Measurements from ENCODE around the gene SRGAP3. TPM values are rescaled to one million over a fixed set of nuclear protein-coding genes. Genes with fewer than 3 reads are reported as not detected.

The SRGAP3 gene
- total RNA-seq, 8 experiments from 2014 or later = 24.3 to 77.7 (median 51.0) TPM

- Histone ChIP-seq H3K4me3 (no peak overlapping the region), H3K4me1 (replicated peaks in 1 of 2) (peaks cover 12 to 21% of the 10 kb centered on the region in 2 donors), H3K27ac (no peak overlapping the region)
- no peak for ATAC-seq (replicated peaks in 6 of 8)
- in situ Hi-C loops (cut with MboI; ENCODE audit: low pct_unique_long_range_greater_than_20kb in 2 of 9, low sequenced_read_pairs in 9 of 9, unreplicated experiment in 9 of 9) = no loop called here
- WGBS, 10 experiments = 90 to 100% (median 100%) methylated on average over 3 to 8 of the region's 12 CpGs; no CpG with 5 or more reads in 6 of the 10 experiments
Observed at GRCh38 chr3:9110316-9110715, 139.1 kb downstream of the SRGAP3 start.

DNA sequence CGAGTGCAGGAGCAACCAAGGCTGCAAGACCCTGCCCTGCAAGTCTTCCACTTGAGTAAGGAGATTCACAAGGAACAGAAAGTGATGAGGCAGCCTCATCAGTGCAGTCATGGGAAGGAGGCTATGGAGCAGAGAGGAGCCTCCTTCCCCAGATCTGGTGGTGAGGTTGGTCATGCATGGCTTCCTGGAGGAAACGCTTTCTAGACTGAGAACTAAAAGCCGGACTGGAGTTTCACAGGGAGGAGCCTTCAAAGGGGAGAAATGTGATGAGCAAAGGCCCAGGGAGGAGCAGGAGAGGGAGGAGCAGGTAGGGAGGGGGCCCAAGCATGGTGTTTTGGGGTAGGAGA, 139.9 kb downstream of the SRGAP3 start:
- H3K4me1 ChIP-seq (replicated peaks in 1 of 2) = peaks cover 17 to 29% of the 10 kb centered on the region in 2 donors
- no peak overlapping the region for H3K4me3 ChIP-seq
- H3K27ac ChIP-seq = no peak overlapping the region
- in situ Hi-C loops (cut with MboI; ENCODE audit: low pct_unique_long_range_greater_than_20kb in 2 of 9, low sequenced_read_pairs in 9 of 9, unreplicated experiment in 9 of 9) = no loop called here
- WGBS, 10 experiments = 83 to 100% (median 100%) methylated on average over 1 to 3 of the region's 3 CpGs; no CpG with 5 or more reads in 3 of the 10 experiments
- no peak for ATAC-seq (replicated peaks in 6 of 8)

DNA sequence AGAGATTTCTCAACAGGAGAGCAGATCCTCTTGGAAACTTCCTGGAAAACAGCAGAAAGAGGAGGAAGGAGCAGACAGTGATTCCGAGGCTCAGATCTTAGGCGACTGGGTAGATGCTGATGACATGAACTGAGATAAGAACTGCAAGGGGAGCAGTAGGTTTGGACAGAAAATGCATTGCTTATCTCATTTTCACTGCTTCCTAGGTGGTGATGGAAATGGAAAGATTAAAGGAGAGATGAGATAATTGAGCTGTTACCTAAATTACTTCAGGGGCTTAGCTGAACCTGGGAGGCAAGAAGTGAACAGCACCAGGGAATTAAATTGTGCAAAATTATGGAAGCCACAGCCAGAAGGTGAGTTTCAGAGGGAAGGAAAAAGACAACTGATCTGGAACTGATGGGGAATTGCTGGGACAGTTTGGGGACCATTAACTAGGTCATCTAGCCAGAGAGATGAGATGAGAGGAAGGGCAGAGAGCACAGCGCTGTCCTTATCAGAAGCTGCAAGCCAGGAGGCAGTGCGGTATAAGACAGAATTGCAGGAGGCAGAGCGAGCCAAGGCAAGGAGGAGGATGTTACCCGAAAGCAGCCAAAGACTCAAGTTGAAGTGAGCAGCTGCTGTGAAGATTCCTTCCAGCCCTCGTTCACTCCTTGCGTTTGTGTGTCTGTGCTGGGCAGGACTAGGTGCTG, 140.4 kb downstream of the SRGAP3 start:
- Histone ChIP-seq H3K4me3 (no peak overlapping the region), H3K4me1 (replicated peaks in 1 of 2) (peaks cover 17 to 29% of the 10 kb centered on the region in 2 donors), H3K27ac (no peak overlapping the region)
- no peak for ATAC-seq (replicated peaks in 6 of 8)
- 64 to 100% (median 94%) methylated on average over 1 to 7 of the region's 8 CpGs for WGBS, 10 experiments
- in situ Hi-C loops (cut with MboI; ENCODE audit: low pct_unique_long_range_greater_than_20kb in 2 of 9, low sequenced_read_pairs in 9 of 9, unreplicated experiment in 9 of 9) = no loop called here

DNA sequence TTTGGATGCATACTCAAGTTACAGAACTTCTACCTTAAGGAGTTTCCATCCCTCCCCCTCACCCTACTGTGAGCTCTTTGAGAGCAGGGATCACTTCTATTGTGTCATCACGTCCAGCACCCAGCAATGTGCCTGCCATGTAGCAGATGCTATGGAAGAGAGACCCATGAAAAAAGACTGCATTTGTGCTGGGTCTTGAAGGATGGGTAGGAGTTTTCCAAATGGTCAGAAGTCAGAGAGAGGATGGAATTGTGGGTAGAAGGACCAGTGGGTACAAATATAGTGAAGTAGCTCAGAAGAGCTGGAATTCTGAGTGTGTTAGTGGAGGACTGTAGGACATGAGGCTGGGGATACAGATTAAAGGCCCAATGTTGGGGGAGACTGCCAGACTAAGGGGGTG, 141.7 kb downstream of the SRGAP3 start:
- Histone ChIP-seq H3K4me3 (no peak overlapping the region), H3K27ac (no peak overlapping the region), H3K4me1 (replicated peaks in 1 of 2) (peaks cover 23 to 36% of the 10 kb centered on the region in 2 donors)
- 17 to 100% (median 100%) methylated on average over 1 of the region's 1 CpG; no CpG with 5 or more reads in 7 of the 10 experiments for WGBS, 10 experiments
- ATAC-seq (replicated peaks in 6 of 8) = no peak
- in situ Hi-C loops (cut with MboI; ENCODE audit: low pct_unique_long_range_greater_than_20kb in 2 of 9, low sequenced_read_pairs in 9 of 9, unreplicated experiment in 9 of 9) = no loop called here

GRCh38 chr3:9105421-9105820, 144.0 kb downstream of the SRGAP3 start:
- Histone ChIP-seq H3K27ac (peak overlapping the region; percentile 15 to 32), H3K4me3 (no peak overlapping the region), H3K4me1 (replicated peaks in 1 of 2) (peaks cover 43 to 44% of the 10 kb centered on the region in 2 donors)
- 0 to 20% (median 7%) methylated on average over 1 of the region's 1 CpG; no CpG with 5 or more reads in 6 of the 10 experiments for WGBS, 10 experiments
- in situ Hi-C loops (cut with MboI; ENCODE audit: low pct_unique_long_range_greater_than_20kb in 2 of 9, low sequenced_read_pairs in 9 of 9, unreplicated experiment in 9 of 9) = no loop called here
- ATAC-seq (replicated peaks in 6 of 8) = peak; percentile 8 to 49 (median 38)

DNA sequence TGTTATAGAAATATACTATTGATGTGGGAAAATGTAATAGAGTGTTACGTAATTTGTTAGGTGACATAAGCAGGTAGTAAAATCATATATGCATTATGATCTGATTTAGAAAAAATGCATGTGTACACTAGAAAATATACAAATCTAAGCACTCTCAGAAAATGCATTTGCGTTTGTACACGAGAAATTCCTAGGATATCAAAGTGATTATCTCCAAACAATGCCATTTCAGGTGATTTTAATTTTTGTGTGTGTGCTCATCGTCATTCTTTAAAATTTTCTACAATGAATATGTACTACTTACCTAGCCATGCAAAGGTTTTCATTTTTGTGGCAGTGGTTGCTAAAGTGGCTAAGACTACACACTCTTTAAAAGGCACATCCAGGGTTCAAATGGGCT, 145.3 kb downstream of the SRGAP3 start:
- ATAC-seq (replicated peaks in 6 of 8) = no peak
- H3K4me1 ChIP-seq (replicated peaks in 1 of 2) = peaks cover 56 to 57% of the 10 kb centered on the region in 2 donors
- H3K4me3 ChIP-seq = no peak overlapping the region
- WGBS, 10 experiments = 61 to 100% (median 94%) methylated on average over 2 to 4 of the region's 4 CpGs
- in situ Hi-C loops (cut with MboI; ENCODE audit: low pct_unique_long_range_greater_than_20kb in 2 of 9, low sequenced_read_pairs in 9 of 9, unreplicated experiment in 9 of 9) = no loop called here
- no peak overlapping the region for H3K27ac ChIP-seq

DNA sequence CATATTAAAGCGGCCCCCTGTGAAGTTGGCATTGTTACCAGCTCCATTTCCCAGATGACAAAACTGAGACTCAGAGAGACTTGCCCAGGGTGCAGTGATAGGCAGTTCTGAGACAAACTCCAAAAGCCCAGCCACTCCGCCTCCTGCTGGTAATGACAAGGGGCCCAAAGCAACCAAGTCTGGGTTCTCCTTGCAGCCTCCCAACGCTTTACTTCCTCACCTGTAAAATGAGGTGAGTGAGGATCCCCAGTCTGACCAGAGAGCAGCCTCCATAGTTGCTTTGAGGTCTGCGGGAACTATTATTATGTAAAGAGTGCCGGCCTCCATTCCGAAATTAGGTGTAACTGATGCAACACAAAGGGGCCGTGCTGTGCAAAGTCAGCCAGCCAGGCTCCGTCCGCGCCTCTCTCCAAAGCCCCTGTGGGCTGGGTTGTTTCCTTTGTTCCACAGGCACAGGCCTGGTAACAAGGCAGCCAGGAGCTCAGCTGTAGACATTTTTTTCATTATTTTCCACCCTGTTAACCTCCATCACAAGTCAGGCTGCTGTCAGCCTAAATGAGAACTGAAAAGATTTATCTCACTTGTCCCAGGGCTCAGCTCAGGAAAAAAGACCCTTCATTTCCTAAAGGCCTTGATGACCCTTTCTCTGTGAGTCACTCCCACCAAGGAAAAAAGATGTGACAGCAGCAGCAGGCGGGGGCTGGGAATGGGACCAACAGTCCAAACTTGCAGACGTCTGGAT, 147.0 kb downstream of the SRGAP3 start:
- WGBS, 10 experiments = 0 to 79% (median 7%) methylated on average over 1 to 7 of the region's 12 CpGs; no CpG with 5 or more reads in 2 of the 10 experiments
- in situ Hi-C loops (cut with MboI; ENCODE audit: low pct_unique_long_range_greater_than_20kb in 2 of 9, low sequenced_read_pairs in 9 of 9, unreplicated experiment in 9 of 9) = no loop called here
- Histone ChIP-seq H3K4me1 (replicated peaks in 1 of 2) (peaks cover 65% of the 10 kb centered on the region in 2 donors), H3K27ac (peak overlapping the region; percentile 79 to 92), H3K4me3 (no peak overlapping the region)
- ATAC-seq (replicated peaks in 6 of 8) = peak in 5 of 8 experiments; percentile 80 to 93 (median 92)

GRCh38 chr3:9101286-9101685, 148.2 kb downstream of the SRGAP3 start:
- in situ Hi-C loops (cut with MboI; ENCODE audit: low pct_unique_long_range_greater_than_20kb in 2 of 9, low sequenced_read_pairs in 9 of 9, unreplicated experiment in 9 of 9) = no loop called here

GRCh38 chr3:9100513-9100894, 148.9 kb downstream of the SRGAP3 start:
- in situ Hi-C loops (cut with MboI; ENCODE audit: low pct_unique_long_range_greater_than_20kb in 2 of 9, low sequenced_read_pairs in 9 of 9, unreplicated experiment in 9 of 9) = no loop called here
- no peak overlapping the region for H3K4me3 ChIP-seq
- peaks cover 56 to 58% of the 10 kb centered on the region in 2 donors for H3K4me1 ChIP-seq (replicated peaks in 1 of 2)
- ATAC-seq (replicated peaks in 6 of 8) = no peak
- WGBS, 10 experiments = 68 to 100% (median 83%) methylated on average over 1 to 4 of the region's 5 CpGs; no CpG with 5 or more reads in 1 of the 10 experiments
- H3K27ac ChIP-seq = peak overlapping the region; percentile 79 to 92

More at GRCh38 chr3:9101286-9101685, 148.2 kb downstream of the SRGAP3 start:
- Histone ChIP-seq H3K4me3 (no peak overlapping the region), H3K4me1 (replicated peaks in 1 of 2) (peaks cover 63 to 65% of the 10 kb centered on the region in 2 donors), H3K27ac (peak overlapping the region; percentile 79 to 92)
- 80 to 88% methylated on average over 4 to 5 of the region's 12 CpGs; no CpG with 5 or more reads in 8 of the 10 experiments for WGBS, 10 experiments
- ATAC-seq (replicated peaks in 6 of 8) = no peak

DNA sequence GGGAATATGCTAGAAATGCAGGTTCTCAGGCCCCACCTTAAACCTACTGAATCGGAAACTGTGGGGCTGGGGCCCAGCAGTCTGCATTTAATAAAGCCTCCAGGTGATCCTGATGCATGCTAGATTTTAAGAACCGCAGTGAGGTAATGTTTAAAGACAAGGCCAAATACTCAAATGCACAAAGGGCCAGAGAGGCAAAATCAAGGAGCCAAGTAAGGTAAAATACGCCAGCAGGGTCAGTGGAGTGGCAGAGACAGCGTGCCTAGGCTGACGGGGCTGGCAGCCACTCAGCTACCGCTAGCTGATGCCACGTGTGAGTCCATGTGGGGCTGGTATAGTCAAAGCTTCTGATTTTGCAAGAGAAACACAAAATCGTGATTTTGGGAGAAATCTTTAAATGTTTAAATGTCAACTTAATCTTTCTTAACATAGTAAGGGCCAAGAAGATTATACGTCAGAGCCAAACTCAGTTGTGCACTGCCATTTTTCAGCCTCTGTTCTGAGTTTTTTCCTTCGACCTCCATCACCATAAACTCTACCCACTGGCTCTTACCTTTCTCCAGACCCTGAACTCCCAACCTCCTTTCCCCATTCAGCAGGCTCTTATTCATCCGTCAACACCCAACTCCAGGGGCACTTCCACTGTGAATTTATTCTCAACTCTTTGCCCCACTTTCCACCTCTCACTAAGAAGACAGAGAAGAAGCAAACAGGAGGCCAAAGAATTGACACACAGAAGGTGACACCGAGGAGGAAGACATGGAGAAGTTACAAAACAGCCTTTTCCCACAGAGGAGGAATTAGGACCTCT, 149.5 kb downstream of the SRGAP3 start:
- Histone ChIP-seq H3K27ac (peak overlapping the region; percentile 54 to 92), H3K4me1 (replicated peaks in 1 of 2) (peaks cover 50 to 52% of the 10 kb centered on the region in 2 donors), H3K4me3 (no peak overlapping the region)
- WGBS, 10 experiments = 33 to 100% (median 84%) methylated on average over 2 to 11 of the region's 12 CpGs
- in situ Hi-C loops (cut with MboI; ENCODE audit: low pct_unique_long_range_greater_than_20kb in 2 of 9, low sequenced_read_pairs in 9 of 9, unreplicated experiment in 9 of 9) = no loop called here
- no peak for ATAC-seq (replicated peaks in 6 of 8)

DNA sequence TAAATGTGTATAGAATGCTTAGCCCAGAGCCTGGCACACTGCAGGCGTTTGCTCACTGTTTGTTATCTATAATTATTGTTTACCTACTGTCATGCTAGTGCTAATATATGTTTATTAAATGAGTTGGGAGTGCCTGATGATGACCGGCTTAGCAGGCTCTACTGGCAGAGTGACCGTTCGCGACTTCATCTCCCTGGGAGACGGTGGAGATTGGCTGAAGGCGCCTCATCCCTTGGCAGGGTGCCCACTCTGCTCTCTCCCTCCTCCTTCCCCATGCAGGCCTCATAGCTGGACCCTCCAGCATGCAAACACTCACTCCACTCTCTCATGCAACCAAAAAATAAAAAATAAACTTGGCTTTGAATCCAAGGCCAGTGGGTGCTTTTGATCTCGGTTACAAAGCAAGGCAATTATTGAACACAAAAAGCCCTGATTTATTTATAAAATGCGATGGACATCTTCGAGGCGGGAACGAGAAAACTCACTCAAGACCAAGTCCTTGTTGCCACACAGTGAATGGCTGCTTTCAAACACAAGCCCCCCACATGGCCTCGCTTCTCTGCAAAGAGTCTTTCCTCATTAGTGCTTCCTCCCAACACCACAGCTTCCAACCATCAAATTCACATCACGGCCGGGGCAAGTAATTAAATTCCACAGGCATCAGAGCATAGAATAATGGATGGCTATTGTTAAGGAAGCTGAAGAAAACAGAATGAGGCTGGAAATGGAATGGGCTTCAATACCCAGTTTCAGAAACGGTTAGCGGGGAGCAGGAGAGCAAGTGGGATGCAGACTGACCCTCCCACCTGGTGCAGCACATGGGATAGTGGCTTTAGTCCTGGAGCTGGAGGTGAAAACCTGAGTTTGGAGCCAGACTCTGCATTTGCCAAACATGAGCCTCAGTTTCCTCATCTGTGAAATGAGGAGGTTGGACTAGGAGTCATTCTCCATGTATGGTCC, 150.4 kb downstream of the SRGAP3 start:
- peak in 6 of 8 experiments; percentile 40 to 82 (median 62) for ATAC-seq (replicated peaks in 6 of 8)
- H3K27ac ChIP-seq = peak overlapping the region; percentile 54 to 66
- no peak overlapping the region for H3K4me3 ChIP-seq
- H3K4me1 ChIP-seq (replicated peaks in 1 of 2) = peaks cover 48 to 49% of the 10 kb centered on the region in 2 donors
- 9 to 97% (median 31%) methylated on average over 1 to 14 of the region's 17 CpGs; no CpG with 5 or more reads in 1 of the 10 experiments for WGBS, 10 experiments
- in situ Hi-C loops (cut with MboI; ENCODE audit: low pct_unique_long_range_greater_than_20kb in 2 of 9, low sequenced_read_pairs in 9 of 9, unreplicated experiment in 9 of 9) = no loop called here

DNA sequence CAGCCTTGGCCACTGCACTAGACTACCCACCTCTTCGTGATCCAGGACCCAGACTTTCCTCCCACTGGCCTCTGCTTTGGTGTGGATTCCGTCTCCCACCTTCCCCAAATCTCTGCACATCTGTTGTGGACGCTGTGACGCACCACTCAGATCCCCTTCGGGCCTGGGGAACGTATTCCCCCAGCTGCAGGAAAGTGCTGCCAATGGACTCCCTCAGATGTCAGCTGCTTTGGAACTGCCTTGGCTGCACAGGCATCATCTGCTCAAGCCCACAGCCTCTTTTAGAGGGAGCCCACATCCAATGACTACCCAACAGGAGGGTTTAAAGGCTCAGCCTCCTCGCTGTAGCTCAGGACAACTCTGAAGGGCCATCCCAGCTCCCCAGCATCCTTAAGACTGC, 152.0 kb downstream of the SRGAP3 start:
- no peak for ATAC-seq (replicated peaks in 6 of 8)
- in situ Hi-C loops (cut with MboI; ENCODE audit: low pct_unique_long_range_greater_than_20kb in 2 of 9, low sequenced_read_pairs in 9 of 9, unreplicated experiment in 9 of 9) = no loop called here
- no peak overlapping the region for H3K4me3 ChIP-seq
- WGBS, 10 experiments = 86 to 100% (median 100%) methylated on average over 1 to 4 of the region's 7 CpGs; no CpG with 5 or more reads in 6 of the 10 experiments
- H3K27ac ChIP-seq = no peak overlapping the region
- H3K4me1 ChIP-seq (replicated peaks in 1 of 2) = peaks cover 41 to 42% of the 10 kb centered on the region in 2 donors
